ENCODE data around the gene ERBB2.

DNA sequence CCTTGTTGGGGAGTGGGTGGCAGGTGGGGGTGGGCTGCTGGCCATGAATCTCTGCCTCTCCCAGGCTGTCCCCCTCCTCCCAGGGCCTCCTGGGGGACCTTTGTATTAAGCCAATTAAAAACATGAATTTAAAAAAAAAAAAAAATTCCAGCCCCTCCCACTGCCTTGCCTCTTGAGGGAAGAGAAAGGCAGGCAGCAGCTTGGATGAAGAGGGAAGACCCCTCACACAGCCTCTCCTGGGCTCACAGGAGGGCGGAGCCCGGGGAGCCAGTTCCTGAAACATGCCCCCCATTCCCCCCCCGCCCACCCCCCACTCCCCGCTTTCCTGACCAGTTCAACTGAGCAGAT is 36.5 kb upstream of the ERBB2 start:
- TF ChIP-seq GABPA (IDR thresholded peaks at IDR 0.05; ENCODE audit: borderline replicate concordance, insufficient read depth, low read length) (no peak), POLR2A (IDR thresholded peaks at IDR 0.05; ENCODE audit: control extremely low read depth in 1 of 2, low read depth in 2 of 2, low read length in 2 of 2) (no peak), NRF1 (IDR thresholded peaks at IDR 0.05; ENCODE audit: low read depth, low read length) (no peak), CBX8 (IDR thresholded peaks at IDR 0.05; ENCODE audit: borderline replicate concordance, low read depth, low read length) (no peak), TEAD4 (IDR thresholded peaks at IDR 0.05; ENCODE audit: low read depth, low read length) (no peak), PHF8 (conservative IDR thresholded peaks at IDR 0.05; ENCODE audit: low read depth, low read length) (no peak), ZNF274 (IDR thresholded peaks at IDR 0.05; ENCODE audit: borderline replicate concordance, extremely low read depth, low read length) (no peak), HDAC2 (IDR thresholded peaks at IDR 0.05; ENCODE audit: borderline replicate concordance in 1 of 2, low read depth in 2 of 2, low read length in 2 of 2) (no peak), SP4 (IDR thresholded peaks at IDR 0.05; ENCODE audit: low read length) (no peak), EZH2 (IDR thresholded peaks at IDR 0.05; ENCODE audit: low read depth, low read length, severe bottlenecking) (no peak), NANOG (IDR thresholded peaks at IDR 0.05; ENCODE audit: insufficient read depth, low read depth, low read length, poor library complexity, severe bottlenecking) (no peak), TCF12 (IDR thresholded peaks at IDR 0.05; ENCODE audit: low read depth, low read length) (no peak)
- TF ChIP-seq, protein P1, sequence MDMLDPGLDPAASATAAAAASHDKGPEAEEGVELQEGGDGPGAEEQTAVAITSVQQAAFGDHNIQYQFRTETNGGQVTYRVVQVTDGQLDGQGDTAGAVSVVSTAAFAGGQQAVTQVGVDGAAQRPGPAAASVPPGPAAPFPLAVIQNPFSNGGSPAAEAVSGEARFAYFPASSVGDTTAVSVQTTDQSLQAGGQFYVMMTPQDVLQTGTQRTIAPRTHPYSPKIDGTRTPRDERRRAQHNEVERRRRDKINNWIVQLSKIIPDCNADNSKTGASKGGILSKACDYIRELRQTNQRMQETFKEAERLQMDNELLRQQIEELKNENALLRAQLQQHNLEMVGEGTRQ (IDR thresholded peaks at IDR 0.05; ENCODE audit: low read length): no peak
- TF ChIP-seq, protein P2, sequence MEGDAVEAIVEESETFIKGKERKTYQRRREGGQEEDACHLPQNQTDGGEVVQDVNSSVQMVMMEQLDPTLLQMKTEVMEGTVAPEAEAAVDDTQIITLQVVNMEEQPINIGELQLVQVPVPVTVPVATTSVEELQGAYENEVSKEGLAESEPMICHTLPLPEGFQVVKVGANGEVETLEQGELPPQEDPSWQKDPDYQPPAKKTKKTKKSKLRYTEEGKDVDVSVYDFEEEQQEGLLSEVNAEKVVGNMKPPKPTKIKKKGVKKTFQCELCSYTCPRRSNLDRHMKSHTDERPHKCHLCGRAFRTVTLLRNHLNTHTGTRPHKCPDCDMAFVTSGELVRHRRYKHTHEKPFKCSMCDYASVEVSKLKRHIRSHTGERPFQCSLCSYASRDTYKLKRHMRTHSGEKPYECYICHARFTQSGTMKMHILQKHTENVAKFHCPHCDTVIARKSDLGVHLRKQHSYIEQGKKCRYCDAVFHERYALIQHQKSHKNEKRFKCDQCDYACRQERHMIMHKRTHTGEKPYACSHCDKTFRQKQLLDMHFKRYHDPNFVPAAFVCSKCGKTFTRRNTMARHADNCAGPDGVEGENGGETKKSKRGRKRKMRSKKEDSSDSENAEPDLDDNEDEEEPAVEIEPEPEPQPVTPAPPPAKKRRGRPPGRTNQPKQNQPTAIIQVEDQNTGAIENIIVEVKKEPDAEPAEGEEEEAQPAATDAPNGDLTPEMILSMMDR (IDR thresholded peaks at IDR 0.05; ENCODE audit: control extremely low read depth in 1 of 3, insufficient read depth in 1 of 3, low read depth in 1 of 3, low read length in 3 of 3): no peak
